Retinal pigment epithelial cell (primary cell): ENCODE data around the gene PLEKHA8.

Experiments used
- DNase-seq: peaks from one replicate; pipeline ENCODE4 v3.0.0-alpha.2; 2010; ENCODE audit warnings: low read depth
- H3K4me3 ChIP-seq: 2 replicates; pipeline ENCODE4 v1.5.1; 2011; ENCODE audit warnings: mild to moderate bottlenecking, low read length, control low read depth, moderate library complexity
- TF ChIP-seq, protein P1 (sequence below): conservative IDR thresholded peaks from 2 replicates; pipeline ENCODE4 v1.5.1; 2011; ENCODE audit warnings: low read depth, low read length, control low read depth, inconsistent platforms

Gene PLEKHA8, protein sequence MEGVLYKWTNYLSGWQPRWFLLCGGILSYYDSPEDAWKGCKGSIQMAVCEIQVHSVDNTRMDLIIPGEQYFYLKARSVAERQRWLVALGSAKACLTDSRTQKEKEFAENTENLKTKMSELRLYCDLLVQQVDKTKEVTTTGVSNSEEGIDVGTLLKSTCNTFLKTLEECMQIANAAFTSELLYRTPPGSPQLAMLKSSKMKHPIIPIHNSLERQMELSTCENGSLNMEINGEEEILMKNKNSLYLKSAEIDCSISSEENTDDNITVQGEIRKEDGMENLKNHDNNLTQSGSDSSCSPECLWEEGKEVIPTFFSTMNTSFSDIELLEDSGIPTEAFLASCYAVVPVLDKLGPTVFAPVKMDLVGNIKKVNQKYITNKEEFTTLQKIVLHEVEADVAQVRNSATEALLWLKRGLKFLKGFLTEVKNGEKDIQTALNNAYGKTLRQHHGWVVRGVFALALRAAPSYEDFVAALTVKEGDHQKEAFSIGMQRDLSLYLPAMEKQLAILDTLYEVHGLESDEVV

DNA sequence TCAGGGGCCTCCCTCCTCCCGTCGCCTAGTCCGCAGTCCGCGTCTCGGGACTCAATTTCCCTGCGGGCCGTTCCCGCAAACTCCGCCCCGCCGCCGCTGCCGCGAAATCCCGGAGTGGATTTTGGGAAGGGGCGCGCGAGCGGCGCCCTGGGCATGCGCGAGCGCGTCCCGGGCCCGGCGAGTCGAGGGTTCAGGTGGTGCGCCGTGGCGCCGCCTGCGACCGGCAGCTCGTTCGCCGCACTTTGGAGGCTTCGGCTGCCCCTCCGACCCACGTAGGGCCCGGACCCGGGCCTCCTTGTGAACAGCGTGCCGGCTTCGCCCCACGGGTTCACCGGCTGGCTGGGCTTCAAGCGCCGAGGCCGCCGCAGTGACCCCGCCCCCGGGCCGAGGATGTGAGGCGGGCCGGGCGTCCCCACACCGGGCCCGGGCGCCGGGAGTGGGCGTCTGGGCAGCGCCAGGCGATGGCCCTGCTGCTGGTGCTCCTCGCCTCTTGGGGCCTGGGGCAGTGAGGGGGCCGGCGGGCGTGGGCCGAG is at the start of gene PLEKHA8:
TSS of gene PLEKHA8 (plus strand) at position 197 of the 533 bp plus-strand sequence. CDS start 351 bp downstream, outside the sequence.
- TF ChIP-seq, protein P1, sequence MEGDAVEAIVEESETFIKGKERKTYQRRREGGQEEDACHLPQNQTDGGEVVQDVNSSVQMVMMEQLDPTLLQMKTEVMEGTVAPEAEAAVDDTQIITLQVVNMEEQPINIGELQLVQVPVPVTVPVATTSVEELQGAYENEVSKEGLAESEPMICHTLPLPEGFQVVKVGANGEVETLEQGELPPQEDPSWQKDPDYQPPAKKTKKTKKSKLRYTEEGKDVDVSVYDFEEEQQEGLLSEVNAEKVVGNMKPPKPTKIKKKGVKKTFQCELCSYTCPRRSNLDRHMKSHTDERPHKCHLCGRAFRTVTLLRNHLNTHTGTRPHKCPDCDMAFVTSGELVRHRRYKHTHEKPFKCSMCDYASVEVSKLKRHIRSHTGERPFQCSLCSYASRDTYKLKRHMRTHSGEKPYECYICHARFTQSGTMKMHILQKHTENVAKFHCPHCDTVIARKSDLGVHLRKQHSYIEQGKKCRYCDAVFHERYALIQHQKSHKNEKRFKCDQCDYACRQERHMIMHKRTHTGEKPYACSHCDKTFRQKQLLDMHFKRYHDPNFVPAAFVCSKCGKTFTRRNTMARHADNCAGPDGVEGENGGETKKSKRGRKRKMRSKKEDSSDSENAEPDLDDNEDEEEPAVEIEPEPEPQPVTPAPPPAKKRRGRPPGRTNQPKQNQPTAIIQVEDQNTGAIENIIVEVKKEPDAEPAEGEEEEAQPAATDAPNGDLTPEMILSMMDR, result no peak
- H3K4me3 ChIP-seq, result peak within 1 kb of the TSS; percentile 77
- peak; percentile 37 for DNase-seq

DNA sequence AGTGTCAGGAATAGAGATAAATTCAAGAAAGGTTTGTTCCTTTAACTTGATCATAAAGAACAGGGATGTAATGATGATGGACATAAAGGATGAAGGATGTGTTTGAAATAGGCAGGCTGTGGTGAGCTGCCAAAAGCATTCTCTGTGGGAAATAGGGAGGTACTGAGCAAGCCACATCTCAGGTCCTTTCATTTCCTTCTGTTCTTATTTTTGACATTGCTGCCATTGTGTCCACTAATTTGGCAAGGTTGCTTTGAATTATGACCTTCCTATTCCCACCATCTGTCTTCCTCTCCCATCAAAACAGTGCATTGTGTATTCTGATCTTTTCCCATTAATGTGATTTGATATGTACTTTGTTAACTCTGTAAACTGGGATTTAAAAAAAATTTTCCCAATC is 48.1 kb upstream of the PLEKHA8 start:
- no peak for DNase-seq
- no peak overlapping the region for H3K4me3 ChIP-seq
- TF ChIP-seq, protein P1, result no peak

DNA sequence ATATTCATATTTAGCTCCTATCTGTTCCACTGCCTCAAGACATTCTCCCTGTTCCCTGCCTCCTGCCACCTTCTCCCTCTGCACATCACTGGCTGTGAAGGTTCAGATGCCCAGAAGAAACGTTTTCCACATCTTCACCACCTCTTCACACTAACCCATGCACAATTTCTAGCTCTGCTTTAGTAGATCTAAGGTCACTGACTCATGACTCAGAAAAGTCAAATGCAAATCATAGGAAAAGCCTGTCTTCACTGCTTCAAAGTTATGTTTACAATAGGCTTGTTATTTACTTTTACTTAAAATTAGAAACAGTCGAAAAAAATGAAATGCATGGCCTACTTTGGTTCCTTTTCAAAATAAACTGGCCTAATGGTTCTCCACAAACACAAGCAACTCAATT is 41.1 kb upstream of the PLEKHA8 start:
- TF ChIP-seq, protein P1, result no peak
- H3K4me3 ChIP-seq, result no peak overlapping the region
- no peak for DNase-seq

DNA sequence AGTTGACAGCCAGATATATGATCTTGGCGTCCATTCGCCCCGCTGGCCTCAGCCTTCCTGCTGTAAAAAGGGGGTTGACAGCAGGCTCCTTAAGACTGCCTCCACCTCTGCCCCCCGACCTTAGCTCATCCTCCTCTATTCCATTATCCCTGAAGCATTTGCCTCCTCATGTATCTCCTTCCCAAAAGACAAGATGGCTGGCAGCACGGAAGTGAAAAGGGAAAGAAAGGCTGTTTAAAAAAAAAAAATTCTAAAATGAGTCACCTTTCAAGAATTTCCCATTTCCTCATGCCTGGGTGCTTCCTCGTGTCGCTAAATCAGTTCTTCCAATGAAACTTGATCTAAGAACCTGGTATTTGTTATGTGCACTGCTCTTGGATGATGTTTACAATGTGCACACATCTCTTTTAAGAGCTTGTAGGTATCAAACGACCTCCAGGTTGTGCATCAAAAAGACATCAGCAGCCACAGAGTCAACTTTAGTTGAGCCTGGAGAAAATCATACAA is 40.3 kb upstream of the PLEKHA8 start:
- TF ChIP-seq, protein P1, result no peak
- H3K4me3 ChIP-seq, result peak overlapping the region; percentile 79
- DNase-seq, result peak; percentile 66

DNA sequence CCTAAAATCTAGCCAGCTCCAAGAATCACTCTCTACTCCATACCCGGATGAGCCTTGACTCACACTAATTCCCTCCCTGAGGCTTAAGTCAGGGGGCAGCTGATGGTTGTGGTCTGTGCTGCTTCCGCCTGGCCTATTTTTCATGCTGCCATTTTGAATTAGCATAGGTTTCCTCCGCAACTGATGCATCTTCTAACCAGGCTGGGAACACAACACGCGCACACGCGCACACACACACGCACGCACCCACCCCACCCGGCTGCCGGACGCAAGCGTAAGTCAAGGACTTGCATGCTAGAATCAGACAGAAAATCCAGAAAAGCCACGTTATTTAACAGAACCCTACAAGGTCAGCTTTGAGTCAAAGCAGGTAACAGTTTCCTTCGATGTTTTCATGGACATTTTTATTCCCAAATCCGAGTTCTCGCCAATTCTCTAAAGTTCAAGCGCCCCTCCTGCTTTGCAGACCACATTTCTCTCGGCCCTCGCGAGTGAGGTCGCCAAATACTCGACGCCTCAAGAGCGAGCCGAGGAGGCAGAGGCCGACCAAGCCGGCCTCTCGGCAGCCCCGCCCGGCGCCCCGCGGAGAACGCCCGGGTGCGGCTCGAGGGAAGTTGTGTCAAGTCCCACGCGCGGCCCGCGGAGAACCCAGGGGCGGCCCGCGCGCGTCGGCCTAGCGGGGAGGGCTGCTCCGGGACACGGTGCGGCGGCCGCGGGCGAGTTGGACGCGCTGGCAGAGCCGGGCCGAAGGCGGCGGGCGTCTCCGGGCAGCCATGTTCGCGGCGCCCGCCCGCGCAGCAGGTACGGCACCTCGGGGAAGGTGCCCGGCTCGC is 39.6 kb upstream of the PLEKHA8 start:
- peak; percentile 58 for DNase-seq
- peak overlapping the region; percentile 79 for H3K4me3 ChIP-seq
- TF ChIP-seq, protein P1, result no peak

DNA sequence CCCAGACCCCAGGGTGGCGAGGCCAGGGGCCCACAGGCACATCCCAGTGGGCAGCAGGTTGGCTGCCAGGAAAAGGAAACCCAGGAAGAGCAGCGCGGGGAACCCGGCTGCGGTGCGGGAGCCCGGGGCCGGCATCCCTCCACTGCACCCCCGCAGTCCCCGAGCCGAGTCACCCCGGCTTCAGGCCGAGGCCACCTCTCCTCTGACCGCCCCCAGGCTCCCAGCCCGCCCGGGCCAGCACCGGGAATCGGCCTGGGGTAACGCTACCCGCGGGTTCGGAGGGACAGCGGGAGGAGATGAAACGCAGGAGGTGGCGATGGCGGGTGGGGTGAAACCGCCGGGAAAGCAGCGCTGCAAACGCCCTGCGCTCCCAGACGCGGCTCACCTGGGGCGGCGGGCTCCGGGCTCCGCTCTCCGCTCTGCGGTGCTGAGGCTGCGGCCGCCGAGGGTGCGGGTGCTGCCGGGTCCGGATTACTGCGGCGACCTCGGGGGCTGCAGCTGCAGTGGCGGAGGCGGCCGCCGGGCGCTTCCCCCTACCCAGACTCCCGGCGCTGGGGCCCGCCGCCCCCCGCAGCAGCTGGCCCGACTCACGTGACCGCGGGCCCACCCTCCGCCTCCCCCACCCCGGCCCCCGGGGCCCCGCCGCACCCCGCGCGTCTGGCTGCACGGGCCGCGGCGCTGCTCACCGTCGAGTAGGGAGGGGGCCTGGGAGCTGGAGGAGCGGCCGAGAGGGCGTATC is 38.8 kb upstream of the PLEKHA8 start, which contains the start of gene SCRN1:
TSS of gene SCRN1 (minus strand) at position 545 of the 739 bp plus-strand sequence. CDS start 20,734 bp downstream, outside the sequence.
- DNase-seq, result no peak
- H3K4me3 ChIP-seq, result peak within 1 kb of the TSS; percentile 79
- TF ChIP-seq, protein P1, result no peak
